GM23248 (cell line): Measurements from ENCODE around the gene PRODH.

Experiments
- EZH2 ChIP-seq: fragments of 200-600 bp; sonication (generic); IDR thresholded peaks from 2 replicates; pipeline ENCODE4 v1.6.1; 2018; ENCODE audit warnings: antibody characterized with exemption, mild to moderate bottlenecking; ENCODE audit not compliant: insufficient read depth, poor library complexity, severe bottlenecking
- EZH2phosphoT487 ChIP-seq: fragments of 200-600 bp; sonication (generic); IDR thresholded peaks from 2 replicates; pipeline ENCODE4 v1.6.1; 2018; ENCODE audit warnings: antibody characterized with exemption, moderate library complexity, mild to moderate bottlenecking, low read depth; ENCODE audit not compliant: insufficient read depth

DNA sequence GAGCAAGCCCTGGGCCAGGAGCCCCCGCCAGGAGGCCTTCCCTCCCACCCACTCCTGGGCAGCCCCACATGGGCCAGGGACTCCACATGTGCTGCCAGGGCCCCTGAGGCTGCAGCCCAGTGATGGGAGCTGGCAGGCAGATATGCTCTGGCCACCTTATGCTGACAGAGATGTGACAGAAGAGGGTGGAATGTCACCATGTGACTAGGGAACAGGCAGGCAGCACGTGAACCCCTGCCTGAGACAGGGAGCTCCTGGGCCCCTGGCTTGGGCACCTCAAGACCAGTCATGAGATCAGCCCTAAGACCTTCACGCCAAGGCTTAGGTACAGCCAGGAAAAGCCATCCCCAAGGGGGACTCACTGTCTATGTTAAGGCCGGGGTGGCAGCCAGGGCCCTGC lies 9.1 kb downstream of the PRODH start:
- TF ChIP-seq EZH2phosphoT487 (no peak), EZH2 (no peak)
